GM23248 (cell line): ENCODE data around the gene CDCA7. TPM values are rescaled to one million over a fixed set of nuclear protein-coding genes. Genes with fewer than 3 reads are reported as not detected.
"Not testable (repeated sequence)": the region's sequence is repeated elsewhere in the genome, so short reads cannot be mapped to it uniquely, and the experiment has no call there.

ENCODE experiments used
- DNase-seq: peaks from one replicate; pipeline ENCODE4 v3.0.0-alpha.2; 2015
- H2AFZ ChIP-seq: fragments of 200-600 bp; sonication (generic); 2 replicates; pipeline ENCODE4 v1.6.1; 2016; ENCODE audit warnings: antibody characterized with exemption
- H3F3A ChIP-seq: fragments of 200-600 bp; sonication (generic); 2 replicates; pipeline ENCODE4 v1.6.1; 2016; ENCODE audit warnings: mild to moderate bottlenecking, antibody characterized with exemption, mixed run types; ENCODE audit not compliant: insufficient read depth
- H3K27ac ChIP-seq: fragments of 200-600 bp; sonication (generic); 2 replicates; pipeline ENCODE4 v1.5.1; 2016; ENCODE audit warnings: mild to moderate bottlenecking
- H3K27me3 ChIP-seq: fragments of 200-600 bp; sonication (generic); replicated peaks from 2 replicates; pipeline ENCODE4 v1.6.1; 2016; ENCODE audit warnings: mild to moderate bottlenecking; ENCODE audit not compliant: insufficient read depth
- H3K36me3 ChIP-seq: fragments of 200-600 bp; sonication (generic); 2 replicates; pipeline ENCODE4 v1.6.1; 2016; ENCODE audit warnings: low read depth, mild to moderate bottlenecking
- H3K4me1 ChIP-seq: fragments of 200-600 bp; sonication (generic); 2 replicates; pipeline ENCODE4 v1.6.1; 2016; ENCODE audit warnings: mild to moderate bottlenecking; ENCODE audit not compliant: insufficient read depth
- H3K4me2 ChIP-seq: fragments of 200-600 bp; sonication (generic); one replicate; pipeline ENCODE4 v1.6.1; 2016; ENCODE audit warnings: mild to moderate bottlenecking; ENCODE audit not compliant: unreplicated experiment
- H3K4me3 ChIP-seq: fragments of 200-600 bp; sonication (generic); 2 replicates; pipeline ENCODE4 v1.5.1; 2016; ENCODE audit warnings: mild to moderate bottlenecking
- H3K79me2 ChIP-seq: fragments of 200-600 bp; sonication (generic); 2 replicates; pipeline ENCODE4 v1.6.1; 2016; ENCODE audit warnings: mild to moderate bottlenecking; ENCODE audit not compliant: insufficient read depth
- H3K9ac ChIP-seq: fragments of 200-600 bp; sonication (generic); 2 replicates; pipeline ENCODE4 v1.6.1; 2016; ENCODE audit warnings: mild to moderate bottlenecking
- H3K9me2 ChIP-seq: fragments of 200-600 bp; sonication (generic); 2 replicates; pipeline ENCODE4 v1.6.1; 2016; ENCODE audit warnings: mixed run types, mild to moderate bottlenecking, moderate library complexity; ENCODE audit not compliant: insufficient read depth
- H3K9me3 ChIP-seq: fragments of 200-600 bp; sonication (generic); one replicate; pipeline ENCODE4 v1.6.1; 2017; ENCODE audit warnings: low read depth
- H4K20me1 ChIP-seq: fragments of 200-600 bp; sonication (generic); 2 replicates; pipeline ENCODE4 v1.6.0; 2016; ENCODE audit not compliant: insufficient read depth
- EZH2 ChIP-seq: fragments of 200-600 bp; sonication (generic); IDR thresholded peaks from 2 replicates; pipeline ENCODE4 v1.6.1; 2018; ENCODE audit warnings: antibody characterized with exemption, mild to moderate bottlenecking; ENCODE audit not compliant: insufficient read depth, poor library complexity, severe bottlenecking
- EZH2phosphoT487 ChIP-seq: fragments of 200-600 bp; sonication (generic); IDR thresholded peaks from 2 replicates; pipeline ENCODE4 v1.6.1; 2018; ENCODE audit warnings: antibody characterized with exemption, moderate library complexity, mild to moderate bottlenecking, low read depth; ENCODE audit not compliant: insufficient read depth
- WGBS, 2 experiments: methylation state at CpG; one replicate each; pipeline ENCODE4 v1.1.6; 2015 to 2017; ENCODE audit warnings: low lambda C conversion rate in 2 of 2, low coverage in 1 of 2; ENCODE audit errors: missing lambda C conversion rate in 2 of 2; 5-methylcytosine and 5-hydroxymethylcytosine counted together
- in situ Hi-C: fragments of 300-500 bp; cut with MboI; formaldehyde crosslinking; loops from 2 replicates; pipeline ENCODE4 v1.15.0; 2020
- polyA plus RNA-seq: library from polyadenylated mRNA; unstranded; fragments of >200 nt; fragmentation: Nextera tagmentation; extraction: Ambion mirVana; gene quantifications from 2 replicates; pipeline ENCODE4 v1.2.1, GENCODE V29; 2016
- total RNA-seq: library from RNA; depleted of rRNA; stranded (reverse); fragments of >200 nt; shearing (Covaris generic); gene quantifications from 2 replicates; pipeline ENCODE4 v1.2.3, GENCODE V29; 2014

Gene CDCA7
- total and polyA plus RNA-seq, 2 experiments from 2014 or later, result 3.0 to 3.2 TPM

DNA sequence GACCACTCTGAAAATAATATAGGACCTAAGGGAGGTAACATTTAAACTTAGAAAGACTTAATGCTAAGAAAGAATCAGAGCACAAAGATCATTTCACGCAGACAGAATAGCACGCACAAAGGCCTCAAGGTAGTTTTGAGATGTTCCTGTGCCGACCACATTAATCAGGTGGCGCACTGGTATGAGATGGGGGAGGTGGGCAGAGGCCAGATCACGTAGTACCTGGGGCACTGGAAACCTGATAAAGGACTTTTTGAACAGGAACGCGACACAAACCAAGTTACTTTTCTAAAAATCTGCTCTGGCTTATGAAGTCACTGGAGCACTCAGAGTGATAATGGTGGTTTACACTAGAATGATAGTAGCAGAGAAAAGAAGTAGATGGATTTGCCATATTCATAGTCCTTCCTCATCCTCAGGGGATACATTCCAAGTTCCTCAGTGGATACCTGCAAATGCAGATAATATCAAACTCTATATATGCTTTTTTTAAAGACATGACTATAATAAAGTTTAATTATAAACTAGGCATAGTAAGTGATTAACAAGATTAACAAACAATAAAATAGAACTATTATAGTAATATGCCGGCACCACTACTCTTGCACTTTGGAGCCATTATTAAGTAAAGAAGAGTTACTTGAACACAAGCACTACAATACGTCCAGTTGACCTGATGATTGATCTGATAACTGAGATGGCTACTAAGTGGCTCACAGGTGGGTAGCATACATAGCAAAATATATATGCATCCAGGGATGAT lies 42.6 kb upstream of the CDCA7 start:
- Histone ChIP-seq H3K9me2 (no peaks in the 10 kb centered on the region), H4K20me1 (no peaks in the 10 kb centered on the region), H3F3A (no peaks in the 10 kb centered on the region), H2AFZ (no peak overlapping the region), H3K79me2 (no peaks in the 10 kb centered on the region), H3K4me1 (no peaks in the 10 kb centered on the region), H3K4me3 (no peak overlapping the region), H3K27ac (no peak overlapping the region), H3K9me3 (no peaks in the 10 kb centered on the region), H3K9ac (no peak overlapping the region), H3K4me2 (no peak overlapping the region), H3K36me3 (no peaks in the 10 kb centered on the region), H3K27me3 (no peaks in the 10 kb centered on the region)
- DNase-seq, result no peak
- 87 to 90% methylated on average over 9 of the region's 9 CpGs for WGBS, 2 experiments
- no peak for TF ChIP-seq EZH2
- TF ChIP-seq EZH2phosphoT487, result no peak
- in situ Hi-C loops, result no loop called here

DNA sequence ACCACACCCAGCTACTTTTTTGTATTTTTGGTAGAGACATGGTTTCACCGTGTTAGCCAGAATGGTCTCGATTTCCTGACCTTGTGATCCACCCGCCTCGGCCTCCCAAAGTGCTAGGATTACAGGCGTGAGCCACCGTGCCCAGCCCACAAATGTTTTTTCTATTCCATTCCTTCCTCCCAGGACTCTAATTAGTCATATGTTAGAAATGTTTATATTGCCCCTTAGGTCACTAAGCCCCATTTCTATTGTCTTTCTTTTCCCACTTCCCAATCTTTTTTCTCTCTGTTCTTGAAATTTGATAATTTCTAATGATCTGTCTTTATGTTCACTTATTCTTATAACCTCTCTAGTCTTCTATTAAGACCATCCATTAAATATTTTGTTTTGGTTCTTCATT lies 31.3 kb upstream of the CDCA7 start:
- DNase-seq, result no peak
- Histone ChIP-seq H3K4me3 (no peak overlapping the region), H3F3A (no peaks in the 10 kb centered on the region), H3K9ac (no peak overlapping the region), H3K27me3 (0 out of 2 replicates have a peak, but pooled peaks cover 6% of the 10 kb centered on the region), H3K9me2 (no peaks in the 10 kb centered on the region), H4K20me1 (no peaks in the 10 kb centered on the region), H2AFZ (no peak overlapping the region), H3K4me1 (no peaks in the 10 kb centered on the region), H3K36me3 (no peaks in the 10 kb centered on the region), H3K9me3 (peaks cover 3% of the 10 kb centered on the region), H3K27ac (no peak overlapping the region), H3K4me2 (no peak overlapping the region), H3K79me2 (no peaks in the 10 kb centered on the region)
- TF ChIP-seq EZH2phosphoT487, result no peak
- no peak for TF ChIP-seq EZH2
- 83 to 91% methylated on average over 6 of the region's 6 CpGs for WGBS, 2 experiments
- in situ Hi-C loops, result no loop called here

DNA sequence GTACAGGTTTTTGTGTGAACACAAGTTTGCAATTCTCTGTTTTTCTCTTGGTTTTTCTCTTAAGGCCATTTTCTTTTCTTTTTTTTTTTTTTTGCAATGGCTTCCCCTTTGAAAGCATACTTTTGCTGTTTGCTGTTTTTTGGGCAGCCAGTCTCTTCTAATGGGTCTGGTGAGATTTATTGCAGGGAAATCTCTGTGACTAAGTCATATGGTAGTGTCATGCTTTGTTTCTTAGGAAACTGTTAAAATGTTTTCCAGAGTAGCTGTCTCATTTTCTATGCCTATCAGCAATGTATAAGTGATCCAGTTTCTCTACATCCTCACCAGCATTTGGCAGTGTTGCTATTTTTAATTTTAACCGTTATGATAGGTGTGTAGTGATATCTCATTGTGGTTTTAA lies 27.9 kb upstream of the CDCA7 start:
- no peak for TF ChIP-seq EZH2
- no peak for TF ChIP-seq EZH2phosphoT487
- Histone ChIP-seq H3K4me2 (no peak overlapping the region), H3K27me3 (0 out of 2 replicates have a peak, but pooled peaks cover 6% of the 10 kb centered on the region), H3K4me3 (no peak overlapping the region), H3K27ac (no peak overlapping the region), H3F3A (no peaks in the 10 kb centered on the region), H3K79me2 (no peaks in the 10 kb centered on the region), H3K9me2 (no peaks in the 10 kb centered on the region), H4K20me1 (no peaks in the 10 kb centered on the region), H3K9ac (no peak overlapping the region), H3K4me1 (no peaks in the 10 kb centered on the region), H3K9me3 (peaks cover 3% of the 10 kb centered on the region), H2AFZ (no peak overlapping the region), H3K36me3 (no peaks in the 10 kb centered on the region)
- peak; percentile 59 for DNase-seq
- in situ Hi-C loops, result no loop called here
- WGBS, 2 experiments, result 12 to 37% methylated on average over 1 of the region's 1 CpG

DNA sequence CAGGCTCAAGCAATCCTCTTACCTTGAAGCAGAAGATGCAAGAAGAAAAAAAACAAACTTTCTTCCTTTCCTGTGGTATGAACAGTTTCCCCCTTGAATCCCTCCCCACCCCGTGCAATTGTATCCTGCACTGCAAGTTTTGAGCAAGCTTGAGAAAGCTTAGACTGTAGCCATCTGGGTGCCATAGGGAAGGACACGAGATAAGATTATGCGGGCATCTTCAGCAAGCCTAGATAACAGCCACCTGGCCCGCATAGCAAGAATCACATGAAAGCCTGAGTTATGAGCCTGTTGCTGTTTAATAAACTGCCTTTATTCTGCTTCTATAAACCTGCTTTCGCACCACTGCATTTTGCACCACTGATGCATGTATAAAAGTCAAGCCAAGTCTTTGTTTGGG lies 27.3 kb upstream of the CDCA7 start:
- Histone ChIP-seq H3K4me3 (no peak overlapping the region), H2AFZ (no peak overlapping the region), H3K27me3 (no peaks in the 10 kb centered on the region), H3K79me2 (no peaks in the 10 kb centered on the region), H3K9me2 (no peaks in the 10 kb centered on the region), H3F3A (no peaks in the 10 kb centered on the region), H3K36me3 (no peaks in the 10 kb centered on the region), H3K4me1 (no peaks in the 10 kb centered on the region), H4K20me1 (no peaks in the 10 kb centered on the region), H3K9ac (no peak overlapping the region), H3K9me3 (peaks cover 3% of the 10 kb centered on the region), H3K27ac (no peak overlapping the region), H3K4me2 (no peak overlapping the region)
- in situ Hi-C loops, result no loop called here
- TF ChIP-seq EZH2phosphoT487, result no peak
- no peak for TF ChIP-seq EZH2
- DNase-seq, result no peak
- 62 to 63% methylated on average over 5 of the region's 5 CpGs for WGBS, 2 experiments

- in situ Hi-C loops, H3K9ac ChIP-seq, H3K36me3 ChIP-seq, H3K4me1 ChIP-seq, DNase-seq, H3K4me3 ChIP-seq, H3K4me2 ChIP-seq, H3K9me3 ChIP-seq, H3K9me2 ChIP-seq, H3F3A ChIP-seq, H3K27me3 ChIP-seq, H4K20me1 ChIP-seq, H2AFZ ChIP-seq, H3K79me2 ChIP-seq, H3K27ac ChIP-seq: not testable (repeated sequence)
- 15 to 16% methylated on average over 3 of the region's 3 CpGs for WGBS, 2 experiments
Measured at GRCh38 chr2:173333003-173333402, 21.7 kb upstream of the CDCA7 start.
